HepG2 (cell line): ENCODE measurements around the gene GFOD1. TPM values are rescaled to one million over a fixed set of nuclear protein-coding genes. Genes with fewer than 3 reads are reported as not detected.

Experiments
- ATAC-seq: fragments of 200-7000 bp; cut with Tn5 transposase; 3 replicates; pipeline ENCODE4 v1.9.1; 2020; ENCODE audit warnings: mild to moderate bottlenecking, moderate library complexity
- BruUV-seq: library from RNA; stranded (reverse); fragments of 400-500 nt; replicated peaks from 2 replicates; lab custom pipeline; 2021; lab: Mats Ljungman, UMichigan
- CTCF ChIA-PET: fragments of 300-600 bp; formaldehyde crosslinking; extraction: SDS; loops from one replicate; lab custom pipeline; 2021; ENCODE audit warnings: low total read pairs, inconsistent platforms, low intra/inter-chr PET ratio; lab: Yijun Ruan, JAX
- POLR2A ChIA-PET: fragments of 350-600 bp; sonication (Branson Sonifier 250); formaldehyde crosslinking; loops from one replicate; lab custom pipeline; 2020; ENCODE audit warnings: antibody characterized with exemption, inconsistent platforms; lab: Yijun Ruan, JAX
- DNase-seq: peaks from one replicate; pipeline ENCODE4 v3.0.0-alpha.2; 2015; ENCODE audit warnings: low spot score
- FAIRE-seq: peaks from 3 replicates; lab custom pipeline; 2011; peaks lifted over from hg19 to GRCh38; lab: Jason Lieb, UNC
- H2AFZ ChIP-seq: one replicate; pipeline ENCODE4 v1.6.1; 2011; ENCODE audit warnings: low read length, inconsistent platforms
- H3K27ac ChIP-seq: fragments of 300-600 bp; 3 replicates; pipeline ENCODE4 v1.8.0; 2011; ENCODE audit warnings: mixed run types, mild to moderate bottlenecking, mixed read lengths, low read length, inconsistent platforms; ENCODE audit not compliant: insufficient read depth; ENCODE audit errors: extremely low read length
- H3K27me3 ChIP-seq, 2 experiments: fragments of 200-600 bp in 1 of 2; 2 replicates in 1 of 2; 3 replicates in 1 of 2; pipeline versions ENCODE4 v1.6.0 to v1.8.0; 2011; ENCODE audit warnings: low read length in 2 of 2, mild to moderate bottlenecking in 2 of 2, moderate library complexity in 2 of 2, inconsistent platforms in 1 of 2; ENCODE audit not compliant: insufficient read depth in 2 of 2, control insufficient read depth in 1 of 2
- H3K36me3 ChIP-seq, 2 experiments: fragments of 200-600 bp in 1 of 2; replicated peaks in 1 of 2; 2 replicates in 1 of 2; 3 replicates in 1 of 2; pipeline versions ENCODE4 v1.5.1 to v1.8.0; 2011; ENCODE audit warnings: low read length in 2 of 2, inconsistent platforms in 1 of 2; ENCODE audit not compliant: insufficient read depth in 2 of 2, control insufficient read depth in 1 of 2
- H3K4me1 ChIP-seq: 2 replicates; pipeline ENCODE4 v1.5.1; 2012; ENCODE audit warnings: low read length, inconsistent platforms; ENCODE audit not compliant: insufficient read depth
- H3K4me2 ChIP-seq: 2 replicates; pipeline ENCODE4 v1.6.0; 2011; ENCODE audit warnings: low read depth, low read length, inconsistent platforms
- H3K4me3 ChIP-seq, 3 experiments: fragments of 200-600 bp in 1 of 3; sonication (generic), shearing (Covaris generic) in 1 of 3; replicated peaks in 1 of 3; 2 replicates each; pipeline ENCODE4 v1.5.1; 2011 to 2016; ENCODE audit warnings: low read length in 3 of 3, inconsistent platforms in 2 of 3, low read depth in 2 of 3, mild to moderate bottlenecking in 2 of 3, control low read depth in 1 of 3, mixed read lengths in 1 of 3; ENCODE audit not compliant: insufficient read depth in 1 of 3
- H3K79me2 ChIP-seq: one replicate; pipeline ENCODE4 v1.6.1; 2011; ENCODE audit warnings: low read length, inconsistent platforms; ENCODE audit not compliant: insufficient read depth
- H3K9ac ChIP-seq: 2 replicates; pipeline ENCODE4 v1.6.0; 2011; ENCODE audit warnings: mild to moderate bottlenecking, low read depth, low read length, inconsistent platforms; ENCODE audit not compliant: insufficient read depth
- H3K9me3 ChIP-seq: 2 replicates; pipeline ENCODE4 v1.5.1; 2012; ENCODE audit warnings: mild to moderate bottlenecking, low read length
- H4K20me1 ChIP-seq: 2 replicates; pipeline ENCODE4 v1.6.0; 2011; ENCODE audit warnings: inconsistent platforms, mild to moderate bottlenecking, low read length, moderate library complexity; ENCODE audit not compliant: insufficient read depth
- AKAP8 ChIP-seq: sonication (generic); formaldehyde crosslinking; IDR thresholded peaks from 2 replicates; pipeline ENCODE4 v1.5.1; 2020; ENCODE audit warnings: mild to moderate bottlenecking, missing genetic modification reagents
- GZF1 ChIP-seq: sonication (generic); formaldehyde crosslinking; IDR thresholded peaks from 2 replicates; pipeline ENCODE4 v1.5.1; 2020; ENCODE audit warnings: mild to moderate bottlenecking, missing genetic modification reagents
- JARID2 ChIP-seq: sonication (generic); formaldehyde crosslinking; IDR thresholded peaks from 2 replicates; pipeline ENCODE4 v1.8.1; 2023; ENCODE audit warnings: missing genetic modification reagents, inconsistent platforms; ENCODE audit not compliant: insufficient replicate concordance
- NONO ChIP-seq, 2 experiments: fragments of 450-650 bp in 1 of 2; sonication (generic) in 1 of 2; formaldehyde crosslinking in 1 of 2; IDR thresholded peaks in 1 of 2; conservative IDR thresholded peaks in 1 of 2; 2 replicates each; pipeline versions ENCODE4 v1.6.1 to v1.8.0; 2017 to 2022; ENCODE audit warnings: mild to moderate bottlenecking in 1 of 2, missing genetic modification reagents in 1 of 2, moderate library complexity in 1 of 2
- POLR2G ChIP-seq: fragments of 200-400 bp; formaldehyde crosslinking; IDR thresholded peaks from 2 replicates; pipeline ENCODE4 v1.6.1; 2018; ENCODE audit warnings: mild to moderate bottlenecking, low read depth, low read length, moderate library complexity
- THRA ChIP-seq: sonication (generic); formaldehyde crosslinking; IDR thresholded peaks from 2 replicates; pipeline ENCODE4 v1.4.0; 2020; ENCODE audit warnings: missing genetic modification reagents, borderline replicate concordance
- ZBTB7A ChIP-seq: sonication (generic); formaldehyde crosslinking; IDR thresholded peaks from 2 replicates; pipeline ENCODE4 v1.8.0; 2022; ENCODE audit warnings: mild to moderate bottlenecking, missing genetic modification reagents
- ZMYM2 ChIP-seq: sonication (generic); formaldehyde crosslinking; IDR thresholded peaks from 2 replicates; pipeline ENCODE4 v1.8.0; 2022; ENCODE audit warnings: mild to moderate bottlenecking, missing genetic modification reagents
- WGBS: methylation state at CpG from one replicate; pipeline ENCODE4 v1.1.6; 2017; ENCODE audit warnings: low lambda C conversion rate; 5-methylcytosine and 5-hydroxymethylcytosine counted together
- in situ Hi-C: cut with HindIII; loops from 2 replicates; pipeline ENCODE4 v1.10.0; 2017; ENCODE audit warnings: low pct_unique_long_range_greater_than_20kb; ENCODE audit not compliant: extremely low pct_ligation_motif_present
- intact Hi-C: fragments of 100-400 bp; cut with micrococcal nuclease; formaldehyde crosslinking; loops from one replicate; pipeline ENCODE4 v1.10.0; 2022; ENCODE audit not compliant: unreplicated experiment
- polyA plus RNA-seq, 8 experiments: library from polyadenylated mRNA; depleted of rRNA in 3 of 8; stranded (reverse) in 7 of 8; unstranded in 1 of 8; fragments of >200 nt; fragmentation: Illumina TruSeq in 4 of 8; extraction: Trizol in 4 of 8; gene quantifications; 2 replicates each; pipeline versions ENCODE4 v1.2.1 to v1.2.3, GENCODE V29; 2011 to 2016; ENCODE audit warnings: low read depth in 4 of 8, missing spikeins in 1 of 8, mixed read lengths in 1 of 8; ENCODE audit not compliant: insufficient read depth in 1 of 8
- total RNA-seq, 5 experiments: library from RNA; depleted of rRNA; stranded (reverse); fragments of >200 nt; fragmentation: Illumina TruSeq; extraction: Trizol; gene quantifications; 2 replicates each; pipeline ENCODE4 v1.2.3, GENCODE V29; 2016; ENCODE audit warnings: low read depth in 1 of 5
- TF ChIP-seq, protein P1 (sequence below): sonication (generic); formaldehyde crosslinking; conservative IDR thresholded peaks from 2 replicates; pipeline ENCODE4 v1.8.0; 2022; ENCODE audit warnings: mild to moderate bottlenecking, moderate library complexity, missing genetic modification reagents

GFOD1 gene
- total and polyA plus RNA-seq, 2 of the 13 experiments (the other 11 are each of a cell fraction or from before 2014, with no cell fraction given): 1.9 to 6.4 TPM

DNA sequence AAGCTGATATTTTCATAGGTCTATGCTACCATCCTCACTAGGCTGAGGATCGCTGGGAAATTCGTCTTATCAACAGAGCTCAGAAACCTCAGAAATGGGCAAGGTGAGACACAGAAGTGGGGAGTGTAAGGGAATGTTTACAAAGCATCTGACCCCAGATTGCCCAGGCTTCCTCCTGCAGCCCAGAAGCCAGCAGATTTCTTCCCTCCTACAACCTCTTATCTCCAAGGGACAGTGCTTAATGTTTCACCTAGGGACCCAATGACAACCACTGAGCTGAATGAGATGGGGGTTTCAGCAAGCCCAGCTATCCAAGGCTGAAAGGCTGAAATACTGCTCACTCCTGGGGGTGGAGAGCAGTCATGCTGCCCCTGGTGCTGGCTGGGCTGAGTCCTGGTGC is 106.6 kb downstream of the GFOD1 start:
- FAIRE-seq: peak; percentile 4
- Histone ChIP-seq H3K36me3 (no peaks in the 10 kb centered on the region), H2AFZ (no peak overlapping the region), H3K4me1 (peaks cover 7% of the 10 kb centered on the region), H3K27ac (no peak overlapping the region), H3K9ac (no peak overlapping the region), H3K4me2 (no peak overlapping the region), H3K4me3 (no peak overlapping the region), H3K27me3 (no peaks in the 10 kb centered on the region), H3K79me2 (no peaks in the 10 kb centered on the region), H4K20me1 (no peaks in the 10 kb centered on the region), H3K9me3 (no peaks in the 10 kb centered on the region)
- BruUV-seq: no TSS peak
- WGBS: 92% methylated on average over 2 of the region's 2 CpGs
- ChIA-PET POLR2A (no interaction called here), CTCF (no interaction called here)
- in situ Hi-C loops: no loop called here
- no peak for DNase-seq
- TF ChIP-seq THRA (CRISPR knock-in tag) (no peak), NONO (IDR thresholded peaks at IDR 0.05) (no peak), NONO (CRISPR knock-in tag; conservative IDR thresholded peaks at IDR 0.05) (no peak), ZBTB7A (no peak), AKAP8 (no peak), JARID2 (CRISPR knock-in tag) (no peak), ZMYM2 (CRISPR knock-in tag) (no peak), GZF1 (no peak), POLR2G (no peak)
- TF ChIP-seq, protein P1, sequence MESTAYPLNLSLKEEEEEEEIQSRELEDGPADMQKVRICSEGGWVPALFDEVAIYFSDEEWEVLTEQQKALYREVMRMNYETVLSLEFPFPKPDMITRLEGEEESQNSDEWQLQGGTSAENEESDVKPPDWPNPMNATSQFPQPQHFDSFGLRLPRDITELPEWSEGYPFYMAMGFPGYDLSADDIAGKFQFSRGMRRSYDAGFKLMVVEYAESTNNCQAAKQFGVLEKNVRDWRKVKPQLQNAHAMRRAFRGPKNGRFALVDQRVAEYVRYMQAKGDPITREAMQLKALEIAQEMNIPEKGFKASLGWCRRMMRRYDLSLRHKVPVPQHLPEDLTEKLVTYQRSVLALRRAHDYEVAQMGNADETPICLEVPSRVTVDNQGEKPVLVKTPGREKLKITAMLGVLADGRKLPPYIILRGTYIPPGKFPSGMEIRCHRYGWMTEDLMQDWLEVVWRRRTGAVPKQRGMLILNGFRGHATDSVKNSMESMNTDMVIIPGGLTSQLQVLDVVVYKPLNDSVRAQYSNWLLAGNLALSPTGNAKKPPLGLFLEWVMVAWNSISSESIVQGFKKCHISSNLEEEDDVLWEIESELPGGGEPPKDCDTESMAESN (CRISPR knock-in tag): no peak
- intact Hi-C loops: no loop called here
- no peak for ATAC-seq
